ENCODE data around the gene C22orf31.

Gene C22orf31

GRCh38 chr22:29048822-29049654 lies 12.6 kb downstream of the C22orf31 start:
- Histone ChIP-seq H3K9me3 (ENCODE audit: control insufficient read depth, insufficient read depth, low read depth, low read length) (no peaks in the 10 kb centered on the region), H3K27ac (ENCODE audit: extremely low read depth, low read depth, low read length) (no peak overlapping the region), H3K36me3 (ENCODE audit: control insufficient read depth in 2 of 2, insufficient read depth in 1 of 2, low read length in 2 of 2) (peaks cover 14 to 67% of the 10 kb centered on the region in 2 experiments; a peak in 2 of 3 replicates), H3K4me3 (ENCODE audit: low read depth, low read length) (no peak overlapping the region), H3K4me1 (ENCODE audit: control insufficient read depth, insufficient read depth, low read length) (no peaks in the 10 kb centered on the region)
- CTCF ChIA-PET: interaction anchor here (0.5 to 1.2 kb wide), 2 partner anchors 8 to 221 kb away, joined by 3 to 6 read pairs; no protein-coding TSS in a partner anchor
- POLR2A ChIA-PET: no interaction called here
- no peak for TF ChIP-seq ZNF280C (tag by site-specific recombination; IDR thresholded peaks at IDR 0.05)
- TF ChIP-seq ZNF610 (tag by site-specific recombination; IDR thresholded peaks at IDR 0.05; ENCODE audit: borderline replicate concordance): no peak
- no peak for TF ChIP-seq ZBTB49 (tag by site-specific recombination; IDR thresholded peaks at IDR 0.05; ENCODE audit: low read depth)
- no peak for TF ChIP-seq SCRT1 (tag by site-specific recombination; IDR thresholded peaks at IDR 0.05; ENCODE audit: borderline replicate concordance)
- TF ChIP-seq ZNF629 (tag by site-specific recombination; IDR thresholded peaks at IDR 0.05): no peak
- no peak for TF ChIP-seq ZNF426 (tag by site-specific recombination; IDR thresholded peaks at IDR 0.05)
- TF ChIP-seq ZNF600 (tag by site-specific recombination; IDR thresholded peaks at IDR 0.05): no peak
- TF ChIP-seq GFI1B (tag by site-specific recombination; IDR thresholded peaks at IDR 0.05): no peak
- TF ChIP-seq ZBTB44 (tag by site-specific recombination; IDR thresholded peaks at IDR 0.05): no peak
- TF ChIP-seq ZNF792 (tag by site-specific recombination; IDR thresholded peaks at IDR 0.05): no peak
- no peak for TF ChIP-seq ZNF174 (tag by site-specific recombination; IDR thresholded peaks at IDR 0.05)
- no peak for TF ChIP-seq ZNF837 (tag by site-specific recombination; IDR thresholded peaks at IDR 0.05)
- no peak for TF ChIP-seq SP2 (tag by site-specific recombination; IDR thresholded peaks at IDR 0.05)
- no peak for TF ChIP-seq PRDM1 (tag by site-specific recombination; IDR thresholded peaks at IDR 0.05)
- TF ChIP-seq ZNF2 (tag by site-specific recombination; IDR thresholded peaks at IDR 0.05): no peak
- TF ChIP-seq ZFP3 (tag by site-specific recombination; IDR thresholded peaks at IDR 0.05; ENCODE audit: low read depth): no peak

- POLR2A ChIA-PET: no interaction called here
- H3K4me3 ChIP-seq (ENCODE audit: low read depth, low read length): no peak overlapping the region
- peaks cover 14 to 62% of the 10 kb centered on the region in 2 experiments; a peak in 2 of 3 replicates for H3K36me3 ChIP-seq (ENCODE audit: control insufficient read depth in 2 of 2, insufficient read depth in 1 of 2, low read length in 2 of 2)
- no peaks in the 10 kb centered on the region for H3K4me1 ChIP-seq (ENCODE audit: control insufficient read depth, insufficient read depth, low read length)
- CTCF ChIA-PET: interaction anchor here (0.6 to 2.4 kb wide), 5 partner anchors 15 to 189 kb away, joined by 3 to 9 read pairs (median 7); no protein-coding TSS in a partner anchor
- no peaks in the 10 kb centered on the region for H3K9me3 ChIP-seq (ENCODE audit: control insufficient read depth, insufficient read depth, low read depth, low read length)
- H3K27ac ChIP-seq (ENCODE audit: extremely low read depth, low read depth, low read length): no peak overlapping the region
- no peak for TF ChIP-seq ZNF404 (tag by site-specific recombination; IDR thresholded peaks at IDR 0.05)
- no peak for TF ChIP-seq ZNF580 (tag by site-specific recombination; IDR thresholded peaks at IDR 0.05)
- TF ChIP-seq ZNF121 (tag by site-specific recombination; IDR thresholded peaks at IDR 0.05): no peak
- TF ChIP-seq ZXDB (tag by site-specific recombination; IDR thresholded peaks at IDR 0.05): no peak
- no peak for TF ChIP-seq ZNF211 (tag by site-specific recombination; IDR thresholded peaks at IDR 0.05; ENCODE audit: low read depth)
- no peak for TF ChIP-seq ZNF148 (tag by site-specific recombination; IDR thresholded peaks at IDR 0.05; ENCODE audit: borderline replicate concordance)
- no peak for TF ChIP-seq ZFHX2 (tag by site-specific recombination; conservative IDR thresholded peaks at IDR 0.05)
Measured at GRCh38 chr22:29044657-29045176, 16.9 kb downstream of the C22orf31 start.
